Suprapubic skin (tissue), 4 donors: Measurements from ENCODE around the gene MAEA. TPM values are rescaled to one million over a fixed set of nuclear protein-coding genes. Genes with fewer than 3 reads are reported as not detected.

ENCODE experiments used
- DNase-seq, 2 donors: peaks; one replicate each; pipeline ENCODE4 v3.0.0-alpha.2; 2019; ENCODE audit warnings: low spot score in 2 of 2
- H3K27ac ChIP-seq: fragments of 200-600 bp; sonication (generic); one replicate; pipeline ENCODE4 v1.5.1; 2019
- H3K27me3 ChIP-seq: fragments of 200-600 bp; sonication (generic); one replicate; pipeline ENCODE4 v1.5.1; 2019
- H3K36me3 ChIP-seq: fragments of 200-600 bp; sonication (generic); one replicate; pipeline ENCODE4 v1.5.1; 2019
- H3K4me1 ChIP-seq: fragments of 200-600 bp; sonication (generic); one replicate; pipeline ENCODE4 v1.5.1; 2019
- H3K4me3 ChIP-seq: fragments of 200-600 bp; sonication (generic); one replicate; pipeline ENCODE4 v1.5.1; 2019; ENCODE audit warnings: mild to moderate bottlenecking
- H3K9me3 ChIP-seq: fragments of 200-600 bp; sonication (generic); one replicate; pipeline ENCODE4 v1.5.1; 2019
- EP300 ChIP-seq: sonication (generic); formaldehyde crosslinking; IDR thresholded peaks from one replicate; pipeline ENCODE4 v1.6.1; 2017; ENCODE audit warnings: antibody characterized with exemption
- POLR2A ChIP-seq, 2 donors: fragments of 450-650 bp; IDR thresholded peaks; one replicate each; pipeline ENCODE4 v1.6.1; 2017; ENCODE audit warnings: antibody characterized with exemption in 2 of 2, mild to moderate bottlenecking in 2 of 2, moderate library complexity in 2 of 2
- POLR2AphosphoS5 ChIP-seq, 3 donors: sonication (generic); formaldehyde crosslinking; IDR thresholded peaks; one replicate each; pipeline ENCODE4 v1.6.1; 2017; ENCODE audit warnings: antibody characterized with exemption in 3 of 3
- WGBS: methylation state at CpG from one replicate; pipeline ENCODE4 v1.1.5; 2018; 5-methylcytosine and 5-hydroxymethylcytosine counted together
- total RNA-seq, 4 donors: library from RNA; depleted of rRNA; stranded (reverse); fragments of >200 nt; gene quantifications; one replicate each; pipeline ENCODE4 v1.1.0, GENCODE V29; 2016
- TF ChIP-seq, protein P1 (sequence below), 2 donors: fragments of 200-600 bp in 1 of 2; fragments of 450-650 bp in 1 of 2; sonication (generic) in 1 of 2; IDR thresholded peaks; one replicate each; pipeline ENCODE4 v1.5.1; 2016 to 2019; ENCODE audit warnings: antibody characterized with exemption in 2 of 2, mild to moderate bottlenecking in 1 of 2, moderate library complexity in 1 of 2

The MAEA gene
- total RNA-seq, 4 donors from 2014 or later = 58.7 to 112 (median 69.5) TPM

DNA sequence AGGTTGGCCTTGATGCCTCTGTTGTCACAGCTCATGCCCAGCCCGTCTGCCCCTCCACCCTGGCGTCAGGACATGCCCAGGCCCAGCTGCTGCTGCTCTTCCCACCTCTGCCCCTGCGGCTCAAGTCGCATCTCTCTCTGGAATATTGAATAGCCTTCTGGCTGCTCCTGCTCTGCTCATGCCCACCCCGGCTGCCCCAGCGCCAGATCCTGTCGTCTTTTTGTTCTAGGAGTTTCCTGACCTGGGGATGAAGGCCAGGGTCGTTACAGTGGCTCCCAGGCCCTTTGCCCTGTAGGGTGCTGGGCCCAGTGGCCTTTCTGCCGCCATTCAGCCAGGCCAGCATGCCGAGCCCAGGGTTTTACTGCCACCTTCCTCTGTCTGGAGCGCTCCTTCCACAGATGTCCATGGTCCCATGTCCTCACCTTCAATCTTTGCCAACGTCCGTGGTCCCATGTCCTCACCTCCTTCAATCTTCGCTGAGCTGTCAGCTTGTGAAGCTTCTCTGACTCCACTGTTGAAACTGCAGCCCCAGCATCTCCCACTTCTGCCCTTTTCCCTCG, 9.7 kb downstream of the MAEA start:
- Histone ChIP-seq H3K27me3 (no peaks in the 10 kb centered on the region), H3K4me3 (no peak overlapping the region), H3K9me3 (no peaks in the 10 kb centered on the region), H3K36me3 (peaks cover 31% of the 10 kb centered on the region), H3K27ac (no peak overlapping the region), H3K4me1 (peaks cover 35% of the 10 kb centered on the region)
- DNase-seq = peak in 1 of 2 donors; percentile 51
- no peak for TF ChIP-seq POLR2A (IDR thresholded peaks at IDR 0.05)
- TF ChIP-seq EP300 = no peak
- TF ChIP-seq, protein P1, sequence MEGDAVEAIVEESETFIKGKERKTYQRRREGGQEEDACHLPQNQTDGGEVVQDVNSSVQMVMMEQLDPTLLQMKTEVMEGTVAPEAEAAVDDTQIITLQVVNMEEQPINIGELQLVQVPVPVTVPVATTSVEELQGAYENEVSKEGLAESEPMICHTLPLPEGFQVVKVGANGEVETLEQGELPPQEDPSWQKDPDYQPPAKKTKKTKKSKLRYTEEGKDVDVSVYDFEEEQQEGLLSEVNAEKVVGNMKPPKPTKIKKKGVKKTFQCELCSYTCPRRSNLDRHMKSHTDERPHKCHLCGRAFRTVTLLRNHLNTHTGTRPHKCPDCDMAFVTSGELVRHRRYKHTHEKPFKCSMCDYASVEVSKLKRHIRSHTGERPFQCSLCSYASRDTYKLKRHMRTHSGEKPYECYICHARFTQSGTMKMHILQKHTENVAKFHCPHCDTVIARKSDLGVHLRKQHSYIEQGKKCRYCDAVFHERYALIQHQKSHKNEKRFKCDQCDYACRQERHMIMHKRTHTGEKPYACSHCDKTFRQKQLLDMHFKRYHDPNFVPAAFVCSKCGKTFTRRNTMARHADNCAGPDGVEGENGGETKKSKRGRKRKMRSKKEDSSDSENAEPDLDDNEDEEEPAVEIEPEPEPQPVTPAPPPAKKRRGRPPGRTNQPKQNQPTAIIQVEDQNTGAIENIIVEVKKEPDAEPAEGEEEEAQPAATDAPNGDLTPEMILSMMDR (IDR thresholded peaks at IDR 0.05) = no peak
- no peak for TF ChIP-seq POLR2AphosphoS5 (IDR thresholded peaks at IDR 0.05)
- 74% methylated on average over 15 of the region's 15 CpGs for WGBS

DNA sequence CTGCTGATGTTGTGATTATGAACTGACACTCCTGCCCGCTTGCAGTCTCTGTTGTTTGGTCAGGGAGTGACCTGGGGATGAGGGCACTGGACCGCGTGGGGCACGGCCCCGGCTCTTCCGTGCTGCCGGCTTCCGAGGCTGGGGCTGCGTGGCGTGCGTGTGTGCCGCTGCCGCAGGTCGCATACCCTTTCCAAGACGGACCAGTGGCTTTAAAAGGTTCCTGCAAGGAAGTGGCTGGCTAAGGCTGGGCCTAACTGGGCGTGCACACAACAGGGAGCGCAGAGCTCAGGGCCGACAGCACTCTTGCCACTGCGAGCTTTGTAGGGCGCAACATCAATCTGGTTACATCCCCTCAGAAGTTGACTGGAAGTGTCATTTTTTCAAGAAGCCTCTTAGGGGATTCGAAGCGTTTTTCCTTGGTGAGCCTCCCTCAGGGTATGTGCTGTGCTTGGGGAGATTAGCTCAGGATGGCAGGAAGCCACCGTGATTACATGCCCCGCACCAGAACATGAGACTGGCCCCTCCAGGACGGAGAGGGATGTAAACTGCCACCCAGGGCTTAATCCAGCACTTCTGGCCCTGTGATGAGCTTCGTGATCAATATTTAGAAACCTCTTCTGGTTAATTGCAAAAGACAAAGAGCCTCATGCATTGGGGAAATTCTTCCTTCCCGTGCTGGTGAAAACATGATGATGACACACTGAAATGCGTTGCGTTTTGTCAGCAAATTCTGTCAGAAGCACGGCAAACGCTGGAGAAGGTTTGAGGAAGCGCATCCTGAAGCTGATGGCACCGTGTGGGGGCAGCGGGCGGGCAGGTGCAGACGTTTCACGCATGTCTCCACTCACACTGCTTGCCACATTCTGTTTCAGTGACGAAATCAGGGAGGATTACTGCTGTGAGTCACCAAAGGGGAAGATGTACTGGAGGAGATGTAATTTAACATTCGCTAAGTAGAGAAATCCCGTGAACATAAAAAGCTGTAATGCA, 11.1 kb downstream of the MAEA start:
- Histone ChIP-seq H3K36me3 (peaks cover 40% of the 10 kb centered on the region), H3K27ac (peak overlapping the region; percentile 38), H3K4me3 (no peak overlapping the region), H3K27me3 (no peaks in the 10 kb centered on the region), H3K4me1 (peaks cover 26% of the 10 kb centered on the region), H3K9me3 (no peaks in the 10 kb centered on the region)
- WGBS = 62% methylated on average over 37 of the region's 40 CpGs
- TF ChIP-seq POLR2AphosphoS5 (IDR thresholded peaks at IDR 0.05) = no peak
- TF ChIP-seq POLR2A (IDR thresholded peaks at IDR 0.05) = no peak
- no peak for TF ChIP-seq EP300
- TF ChIP-seq, protein P1 (IDR thresholded peaks at IDR 0.05) = no peak
- DNase-seq = no peak

DNA sequence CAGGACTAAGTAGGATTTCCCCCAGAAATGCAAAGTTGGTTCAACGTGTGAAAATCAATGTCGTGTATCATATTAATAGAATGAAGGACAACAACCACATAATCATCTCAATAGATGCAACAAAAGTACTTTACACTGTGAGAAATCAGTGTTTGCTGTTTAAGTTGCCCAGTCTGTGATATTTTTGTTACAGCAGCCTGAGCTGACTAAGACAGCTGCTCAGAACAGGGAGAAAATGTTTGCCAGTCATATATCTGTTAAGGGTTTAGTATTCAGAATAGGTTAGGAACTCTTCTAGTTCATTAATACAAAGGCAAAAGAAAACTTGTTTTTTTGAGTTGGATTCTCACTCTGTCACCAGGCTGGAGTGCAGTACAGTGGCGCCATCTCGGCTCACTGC, 12.5 kb downstream of the MAEA start:
- H3K27ac ChIP-seq = no peak overlapping the region
- WGBS = 25% methylated on average over 4 of the region's 4 CpGs
- no peak for TF ChIP-seq POLR2A (IDR thresholded peaks at IDR 0.05)
- TF ChIP-seq EP300 = no peak
- no peak for TF ChIP-seq POLR2AphosphoS5 (IDR thresholded peaks at IDR 0.05)
- TF ChIP-seq, protein P1 (IDR thresholded peaks at IDR 0.05) = no peak
- no peak for DNase-seq
- peaks cover 35% of the 10 kb centered on the region for H3K36me3 ChIP-seq
- H3K4me3 ChIP-seq = no peak overlapping the region
- H3K27me3 ChIP-seq = no peaks in the 10 kb centered on the region
- H3K4me1 ChIP-seq = peaks cover 29% of the 10 kb centered on the region
- no peaks in the 10 kb centered on the region for H3K9me3 ChIP-seq

DNA sequence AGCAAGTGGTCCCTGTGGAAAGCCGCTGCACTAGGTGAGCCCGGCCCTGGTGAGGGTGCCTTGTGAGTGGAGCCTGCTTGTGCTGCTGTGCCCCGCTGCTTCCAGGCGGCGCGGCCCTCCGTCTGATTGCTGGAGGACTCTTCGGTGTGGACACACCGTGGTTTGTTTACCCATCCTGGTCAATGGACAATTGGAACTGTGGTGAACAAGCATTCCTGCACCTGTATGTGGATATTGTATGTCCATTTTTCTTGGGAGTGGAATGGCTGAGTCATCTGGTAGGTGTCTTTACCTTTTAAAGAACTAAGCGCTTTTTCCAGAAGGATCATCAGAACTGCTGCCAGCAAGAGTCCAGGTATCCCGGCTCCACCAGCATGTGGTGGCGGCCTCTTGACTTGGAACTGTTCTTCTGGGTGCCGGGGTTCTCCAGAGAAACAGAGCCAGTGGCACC, 15.6 kb downstream of the MAEA start:
- H3K4me1 ChIP-seq = peaks cover 50% of the 10 kb centered on the region
- 89% methylated on average over 12 of the region's 13 CpGs for WGBS
- H3K4me3 ChIP-seq = no peak overlapping the region
- H3K27ac ChIP-seq = no peak overlapping the region
- H3K27me3 ChIP-seq = no peaks in the 10 kb centered on the region
- no peak for DNase-seq
- no peaks in the 10 kb centered on the region for H3K9me3 ChIP-seq
- TF ChIP-seq POLR2A (IDR thresholded peaks at IDR 0.05) = no peak
- TF ChIP-seq, protein P1 (IDR thresholded peaks at IDR 0.05) = no peak
- no peak for TF ChIP-seq EP300
- no peak for TF ChIP-seq POLR2AphosphoS5 (IDR thresholded peaks at IDR 0.05)
- H3K36me3 ChIP-seq = peaks cover 14% of the 10 kb centered on the region
